HG03378 (cell line): ENCODE results near the gene CMSS1.
A peak's percentile ranks its signal among the peaks of the same experiment; 100 is the strongest.
"Not testable (repeated sequence)": the region's sequence is repeated elsewhere in the genome, so short reads cannot be mapped to it uniquely, and the experiment has no call there.

ENCODE experiments used
- ATAC-seq: cut with Tn5 transposase; IDR thresholded peaks from one replicate; pipeline ENCODE4 v1.9.1; 2021; ENCODE audit warnings: mild to moderate bottlenecking, moderate library complexity; ENCODE audit not compliant: unreplicated experiment

The CMSS1 gene

GRCh38 chr3:99817047-99817436 is 620 bp upstream of the CMSS1 start:
- no peak for ATAC-seq

GRCh38 chr3:99818818-99819217 is 1.2 kb downstream of the CMSS1 start:
- ATAC-seq = no peak

- ATAC-seq = no peak
These were observed 6.4 kb downstream of the CMSS1 start for GRCh38 chr3:99823723-99824711.

GRCh38 chr3:99825004-99825640 is 7.5 kb downstream of the CMSS1 start:
- no peak for ATAC-seq

GRCh38 chr3:99829844-99830243 is 12.2 kb downstream of the CMSS1 start:
- ATAC-seq = no peak

GRCh38 chr3:99833617-99834205 is 16.0 kb downstream of the CMSS1 start:
- ATAC-seq = no peak

- no peak for ATAC-seq
These were observed 16.7 kb downstream of the CMSS1 start for GRCh38 chr3:99834211-99834957.

GRCh38 chr3:99836681-99837080 is 19.0 kb downstream of the CMSS1 start:
- no peak for ATAC-seq

GRCh38 chr3:99837715-99838114 is 20.1 kb downstream of the CMSS1 start:
- no peak for ATAC-seq

GRCh38 chr3:99838755-99839154 is 21.1 kb downstream of the CMSS1 start:
- no peak for ATAC-seq

GRCh38 chr3:99839613-99840012 is 22.0 kb downstream of the CMSS1 start:
- no peak for ATAC-seq

- ATAC-seq = not testable (repeated sequence)
These were observed 24.3 kb downstream of the CMSS1 start for GRCh38 chr3:99841949-99842348.

GRCh38 chr3:99842826-99843589 is 25.3 kb downstream of the CMSS1 start:
- ATAC-seq = peak; percentile 51

GRCh38 chr3:99843590-99844258 is 26.1 kb downstream of the CMSS1 start:
- ATAC-seq = peak; percentile 21

GRCh38 chr3:99845331-99845730 is 27.7 kb downstream of the CMSS1 start:
- ATAC-seq = no peak

GRCh38 chr3:99845999-99846398 is 28.3 kb downstream of the CMSS1 start:
- ATAC-seq = no peak

GRCh38 chr3:99846477-99847160 is 29.0 kb downstream of the CMSS1 start:
- no peak for ATAC-seq

GRCh38 chr3:99848433-99848832 is 30.8 kb downstream of the CMSS1 start:
- no peak for ATAC-seq

- ATAC-seq = no peak
These were observed 32.9 kb downstream of the CMSS1 start for GRCh38 chr3:99850608-99851007.
